Liver (tissue), 9 donors: ENCODE measurements around the gene CELA1. TPM values are rescaled to one million over a fixed set of nuclear protein-coding genes. Genes with fewer than 3 reads are reported as not detected.

Source experiments
- DNase-seq: peaks from one replicate; pipeline ENCODE4 v3.0.0-alpha.2; 2017; ENCODE audit warnings: low spot score
- H3K27ac ChIP-seq, 2 donors: one replicate each; pipeline ENCODE4 v1.7.0; 2013; ENCODE audit warnings: inconsistent platforms in 2 of 2, low read length in 2 of 2, control low read depth in 1 of 2, low read depth in 1 of 2, mild to moderate bottlenecking in 1 of 2
- H3K27me3 ChIP-seq, 4 donors: one replicate each; pipeline versions ENCODE4 v1.6.1 to v1.7.0; 2013; ENCODE audit warnings: low read length in 3 of 4, inconsistent platforms in 1 of 4, mild to moderate bottlenecking in 1 of 4, moderate library complexity in 1 of 4; ENCODE audit not compliant: control insufficient read depth in 4 of 4, insufficient read depth in 4 of 4
- H3K36me3 ChIP-seq, 4 donors: one replicate each; pipeline versions ENCODE4 v1.6.1 to v1.7.0; 2013; ENCODE audit warnings: low read length in 3 of 4, mild to moderate bottlenecking in 3 of 4, low read depth in 1 of 4, moderate library complexity in 1 of 4; ENCODE audit not compliant: control insufficient read depth in 4 of 4, insufficient read depth in 3 of 4
- H3K4me1 ChIP-seq, 4 donors: one replicate each; pipeline versions ENCODE4 v1.6.1 to v1.7.0; 2013; ENCODE audit warnings: low read length in 3 of 4, mild to moderate bottlenecking in 3 of 4, moderate library complexity in 1 of 4; ENCODE audit not compliant: control insufficient read depth in 4 of 4, insufficient read depth in 4 of 4
- H3K4me3 ChIP-seq, 3 donors: one replicate each; pipeline versions ENCODE4 v1.6.1 to v1.7.0; 2013; ENCODE audit warnings: low read length in 3 of 3, control low read depth in 1 of 3, low read depth in 1 of 3, mild to moderate bottlenecking in 1 of 3
- H3K9ac ChIP-seq, 2 donors: one replicate each; pipeline ENCODE4 v1.7.0; 2013; ENCODE audit warnings: low read length in 2 of 2, mild to moderate bottlenecking in 2 of 2, moderate library complexity in 2 of 2, control low read depth in 1 of 2, low read depth in 1 of 2
- H3K9me3 ChIP-seq, 4 donors: one replicate each; pipeline versions ENCODE4 v1.6.1 to v1.7.0; 2013; ENCODE audit warnings: low read length in 3 of 4; ENCODE audit not compliant: control insufficient read depth in 4 of 4
- EGR1 ChIP-seq, 2 donors: IDR thresholded peaks; 2 replicates each; pipeline ENCODE4 v1.6.1; 2016 to 2018; ENCODE audit warnings: antibody characterized with exemption in 2 of 2, low read depth in 2 of 2
- FOXA1 ChIP-seq: IDR thresholded peaks from 2 replicates; pipeline ENCODE4 v1.6.1; 2016; ENCODE audit warnings: antibody characterized with exemption
- FOXA2 ChIP-seq: IDR thresholded peaks from 2 replicates; pipeline ENCODE4 v1.6.1; 2016; ENCODE audit warnings: antibody characterized with exemption
- GABPA ChIP-seq, 2 donors: IDR thresholded peaks in 1 of 2; conservative IDR thresholded peaks in 1 of 2; 2 replicates each; pipeline ENCODE4 v1.6.1; 2016; ENCODE audit warnings: antibody characterized with exemption in 2 of 2, mild to moderate bottlenecking in 1 of 2, moderate library complexity in 1 of 2
- HNF4A ChIP-seq, 2 donors: conservative IDR thresholded peaks; 2 replicates each; pipeline ENCODE4 v1.6.1; 2016; ENCODE audit warnings: antibody characterized with exemption in 2 of 2, mild to moderate bottlenecking in 2 of 2
- HNF4G ChIP-seq: IDR thresholded peaks from 2 replicates; pipeline ENCODE4 v1.6.1; 2016; ENCODE audit warnings: antibody characterized with exemption
- JUND ChIP-seq, 2 donors: IDR thresholded peaks; 2 replicates each; pipeline ENCODE4 v1.6.1; 2016; ENCODE audit warnings: antibody characterized with exemption in 2 of 2
- NR2F2 ChIP-seq: IDR thresholded peaks from 2 replicates; pipeline ENCODE4 v1.6.1; 2016; ENCODE audit warnings: antibody characterized with exemption
- REST ChIP-seq: IDR thresholded peaks from 2 replicates; pipeline ENCODE4 v1.6.1; 2016; ENCODE audit warnings: antibody characterized with exemption, mild to moderate bottlenecking
- RXRA ChIP-seq, 2 donors: IDR thresholded peaks; 2 replicates each; pipeline ENCODE4 v1.6.1; 2017 to 2018; ENCODE audit warnings: antibody characterized with exemption in 2 of 2, mild to moderate bottlenecking in 1 of 2
- SP1 ChIP-seq: IDR thresholded peaks from 2 replicates; pipeline ENCODE4 v1.6.1; 2018; ENCODE audit warnings: antibody characterized with exemption, mild to moderate bottlenecking
- TAF1 ChIP-seq: conservative IDR thresholded peaks from 2 replicates; pipeline ENCODE4 v1.6.1; 2016; ENCODE audit warnings: antibody characterized with exemption, mild to moderate bottlenecking
- YY1 ChIP-seq: IDR thresholded peaks from 2 replicates; pipeline ENCODE4 v1.6.1; 2016; ENCODE audit warnings: antibody characterized with exemption, mild to moderate bottlenecking
- ZBTB33 ChIP-seq: IDR thresholded peaks from 2 replicates; pipeline ENCODE4 v1.6.1; 2016; ENCODE audit warnings: antibody characterized with exemption
- WGBS: extraction: QIAGEN DNeasy Blood & Tissue Kit; methylation state at CpG from one replicate; pipeline ENCODE4 v1.1.7; 2013; 5-methylcytosine and 5-hydroxymethylcytosine counted together
- polyA plus RNA-seq, 2 donors: library from polyadenylated mRNA; stranded (reverse) in 1 of 2; unstranded in 1 of 2; fragments of 200-250 nt in 1 of 2; fragments of >200 nt in 1 of 2; fragmentation: Nextera tagmentation in 1 of 2; extraction: Ambion mirVana in 1 of 2; gene quantifications; one replicate each; pipeline versions ENCODE4 v1.2.1 to v1.2.3, GENCODE V29; 2013 to 2015
- total RNA-seq, 2 donors: library from RNA; depleted of rRNA; stranded (reverse); fragments of >200 nt; gene quantifications; one replicate each; pipeline ENCODE4 v1.2.3, GENCODE V29; 2014
- TF ChIP-seq, protein P1 (sequence below): IDR thresholded peaks from 2 replicates; pipeline ENCODE4 v1.6.1; 2016; ENCODE audit warnings: antibody characterized with exemption
- TF ChIP-seq, protein P2 (sequence below): IDR thresholded peaks from 2 replicates; pipeline ENCODE4 v1.6.1; 2016; ENCODE audit warnings: antibody characterized with exemption
- TF ChIP-seq, protein P3 (sequence below): fragments of 150-350 bp; IDR thresholded peaks from 2 replicates; pipeline ENCODE4 v1.5.1; 2017; ENCODE audit warnings: improper control_type of control experiment, low read depth, low read length; ENCODE audit not compliant: missing input control
- donor health status: healthy.
- donor health status: healthy.
- donor health status: healthy.
- donor health status: healthy.
- donor health status: healthy.

CELA1 gene
- total and polyA plus RNA-seq, 4 donors, result not detected

- TF ChIP-seq REST (no peak), FOXA2 (no peak), HNF4A (conservative IDR thresholded peaks at IDR 0.05) (no peak), YY1 (no peak), FOXA1 (no peak)
These were observed 43.0 kb upstream of the CELA1 start (continued) for GRCh38 chr12:51389302-51389999.

DNA sequence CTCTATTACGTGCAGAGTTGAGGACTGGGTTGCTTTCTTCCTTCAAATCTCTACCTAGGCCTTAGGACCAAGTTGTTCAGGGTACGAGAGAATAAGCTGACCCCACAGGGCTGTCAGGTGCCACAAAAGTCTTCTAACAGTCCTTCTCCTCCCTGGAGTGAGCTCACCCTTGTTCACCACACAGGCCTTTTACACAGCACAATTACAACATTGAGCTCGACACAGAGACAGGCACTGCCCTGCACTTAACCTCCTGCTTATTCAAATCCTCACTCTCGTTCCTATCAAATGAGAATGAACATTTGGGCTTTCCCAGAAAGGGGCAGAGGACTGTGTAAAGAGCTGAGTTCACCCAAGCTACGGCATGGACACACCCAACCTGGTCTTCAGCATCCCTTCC is 42.4 kb upstream of the CELA1 start:
- no peak for DNase-seq
- H3K27ac ChIP-seq, result no peak overlapping the region
- no peaks in the 10 kb centered on the region for H3K36me3 ChIP-seq
- no peak for TF ChIP-seq ZBTB33
- no peak for TF ChIP-seq EGR1 (IDR thresholded peaks at IDR 0.05; ENCODE audit: low read depth in 2 of 2)
- TF ChIP-seq, protein P1, sequence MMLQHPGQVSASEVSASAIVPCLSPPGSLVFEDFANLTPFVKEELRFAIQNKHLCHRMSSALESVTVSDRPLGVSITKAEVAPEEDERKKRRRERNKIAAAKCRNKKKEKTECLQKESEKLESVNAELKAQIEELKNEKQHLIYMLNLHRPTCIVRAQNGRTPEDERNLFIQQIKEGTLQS, result no peak
- no peak for TF ChIP-seq TAF1
- TF ChIP-seq, protein P2, sequence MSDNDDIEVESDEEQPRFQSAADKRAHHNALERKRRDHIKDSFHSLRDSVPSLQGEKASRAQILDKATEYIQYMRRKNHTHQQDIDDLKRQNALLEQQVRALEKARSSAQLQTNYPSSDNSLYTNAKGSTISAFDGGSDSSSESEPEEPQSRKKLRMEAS, result no peak
- no peak for TF ChIP-seq JUND (IDR thresholded peaks at IDR 0.05)
- TF ChIP-seq GABPA (IDR thresholded peaks at IDR 0.05 in 1 of 2, conservative IDR thresholded peaks at IDR 0.05 in 1 of 2), result no peak
- no peak for TF ChIP-seq YY1
- no peak for TF ChIP-seq NR2F2
- TF ChIP-seq FOXA1, result no peak
- no peak for TF ChIP-seq HNF4A (conservative IDR thresholded peaks at IDR 0.05)
- TF ChIP-seq FOXA2, result no peak
- no peak for TF ChIP-seq REST
- no peak for TF ChIP-seq HNF4G
- no peak for TF ChIP-seq SP1
- no peak for TF ChIP-seq RXRA (IDR thresholded peaks at IDR 0.05)
- TF ChIP-seq, protein P3, sequence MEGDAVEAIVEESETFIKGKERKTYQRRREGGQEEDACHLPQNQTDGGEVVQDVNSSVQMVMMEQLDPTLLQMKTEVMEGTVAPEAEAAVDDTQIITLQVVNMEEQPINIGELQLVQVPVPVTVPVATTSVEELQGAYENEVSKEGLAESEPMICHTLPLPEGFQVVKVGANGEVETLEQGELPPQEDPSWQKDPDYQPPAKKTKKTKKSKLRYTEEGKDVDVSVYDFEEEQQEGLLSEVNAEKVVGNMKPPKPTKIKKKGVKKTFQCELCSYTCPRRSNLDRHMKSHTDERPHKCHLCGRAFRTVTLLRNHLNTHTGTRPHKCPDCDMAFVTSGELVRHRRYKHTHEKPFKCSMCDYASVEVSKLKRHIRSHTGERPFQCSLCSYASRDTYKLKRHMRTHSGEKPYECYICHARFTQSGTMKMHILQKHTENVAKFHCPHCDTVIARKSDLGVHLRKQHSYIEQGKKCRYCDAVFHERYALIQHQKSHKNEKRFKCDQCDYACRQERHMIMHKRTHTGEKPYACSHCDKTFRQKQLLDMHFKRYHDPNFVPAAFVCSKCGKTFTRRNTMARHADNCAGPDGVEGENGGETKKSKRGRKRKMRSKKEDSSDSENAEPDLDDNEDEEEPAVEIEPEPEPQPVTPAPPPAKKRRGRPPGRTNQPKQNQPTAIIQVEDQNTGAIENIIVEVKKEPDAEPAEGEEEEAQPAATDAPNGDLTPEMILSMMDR, result no peak
- H3K4me3 ChIP-seq, result no peak overlapping the region
- H3K4me1 ChIP-seq, result peaks cover 2 to 12% (median 7%) of the 10 kb centered on the region in 4 donors
- 91% methylated on average over 5 of the region's 5 CpGs for WGBS
- no peak overlapping the region for H3K9ac ChIP-seq
- H3K9me3 ChIP-seq, result no peaks in the 10 kb centered on the region
- H3K27me3 ChIP-seq, result no peaks in the 10 kb centered on the region
